Stimulated activated CD4-positive, alpha-beta T cell treated with anti-CD3 and anti-CD28 coated beads, Interleukin-2, amount 100 ng/mL, for 48 hours (primary cell): ENCODE results near the gene AKTIP.
A peak's percentile ranks its signal among the peaks of the same experiment; 100 is the strongest.
"Not testable (repeated sequence)": the region's sequence is repeated elsewhere in the genome, so short reads cannot be mapped to it uniquely, and the experiment has no call there.

Experiments
- DNase-seq, 2 donors: peaks; one replicate each; pipeline ENCODE4 v3.0.0-alpha.2; 2020

The AKTIP gene

DNA sequence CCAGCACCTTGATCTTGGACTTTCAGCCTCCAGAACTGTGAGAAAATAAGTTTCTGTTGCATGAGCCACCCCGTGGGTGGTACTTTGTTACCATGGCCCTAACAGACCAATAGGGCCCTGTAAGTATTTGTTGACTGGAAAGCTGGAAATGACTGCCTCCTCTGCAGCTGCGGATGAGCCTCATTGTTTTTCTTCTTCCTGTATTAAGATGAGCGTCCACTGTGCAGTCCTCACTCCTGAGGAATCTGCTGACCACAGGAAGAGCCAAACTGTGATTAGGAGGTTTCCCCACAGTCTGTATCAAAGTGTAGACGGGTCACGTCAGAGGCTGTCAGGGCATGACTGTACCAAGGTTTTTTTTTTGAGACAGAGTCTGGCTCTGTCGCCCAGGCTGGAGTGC is 12.2 kb upstream of the AKTIP start:
- DNase-seq, result no peak

DNA sequence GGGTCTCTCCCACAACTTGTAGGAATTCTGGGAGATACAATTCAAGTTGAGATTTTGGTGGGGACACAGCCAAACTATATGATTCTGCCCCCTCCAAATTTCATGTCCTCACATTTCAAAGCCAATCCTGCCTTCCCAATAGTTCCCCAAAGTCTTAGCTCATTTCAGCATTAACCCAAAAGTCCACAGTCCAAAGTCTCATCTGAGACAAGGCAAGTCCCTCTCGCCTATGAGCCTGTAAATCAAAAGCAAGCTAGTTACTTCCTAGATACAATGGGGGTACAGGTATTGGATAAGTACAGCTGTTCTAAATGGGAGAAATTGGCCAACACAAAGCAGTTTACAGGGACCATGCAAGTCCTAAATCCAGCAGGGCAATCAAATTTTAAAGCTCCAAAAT is 9.8 kb upstream of the AKTIP start:
- not testable (repeated sequence) for DNase-seq

DNA sequence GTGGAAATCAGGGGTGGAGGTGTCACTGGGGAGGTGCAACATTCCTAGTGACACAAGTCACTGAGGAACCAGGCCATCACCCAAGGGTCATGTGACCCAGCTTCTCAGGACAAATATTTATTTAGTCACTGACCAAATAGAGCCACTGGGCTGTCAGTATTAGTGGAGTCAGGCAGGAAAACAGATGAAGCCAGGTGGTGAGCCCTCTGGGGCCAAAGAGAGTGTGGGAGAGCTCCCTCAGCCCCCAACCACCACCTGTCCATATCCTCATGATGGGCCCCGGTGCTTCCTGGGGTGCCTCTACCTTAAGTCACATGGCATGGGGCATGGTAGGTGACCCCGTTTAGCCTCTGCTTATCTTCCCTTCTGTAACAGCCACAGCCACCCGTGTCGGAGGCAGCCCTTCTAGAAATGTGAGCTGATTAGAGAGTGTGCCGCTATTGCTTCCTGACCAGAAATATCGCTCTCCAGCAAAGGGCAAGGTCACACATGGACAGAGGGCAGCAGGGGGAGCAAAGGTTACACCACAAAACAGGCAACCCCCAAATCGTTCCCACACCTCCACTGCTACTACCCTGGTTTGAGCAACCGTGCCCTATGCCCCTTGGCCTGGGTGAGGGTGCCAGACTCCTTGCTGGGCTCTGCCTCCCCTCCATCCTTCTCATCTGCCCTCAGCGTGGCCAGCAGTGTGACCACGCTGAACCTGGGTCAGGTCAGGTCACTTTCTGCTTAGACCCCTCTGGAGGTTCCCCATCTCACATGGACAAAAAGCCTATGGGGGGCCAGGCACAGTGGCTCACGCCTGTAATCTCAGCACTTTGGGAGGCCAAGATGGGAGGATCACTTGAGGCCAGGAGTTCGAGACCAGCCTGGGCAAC is 8.6 kb upstream of the AKTIP start:
- DNase-seq, result no peak

DNA sequence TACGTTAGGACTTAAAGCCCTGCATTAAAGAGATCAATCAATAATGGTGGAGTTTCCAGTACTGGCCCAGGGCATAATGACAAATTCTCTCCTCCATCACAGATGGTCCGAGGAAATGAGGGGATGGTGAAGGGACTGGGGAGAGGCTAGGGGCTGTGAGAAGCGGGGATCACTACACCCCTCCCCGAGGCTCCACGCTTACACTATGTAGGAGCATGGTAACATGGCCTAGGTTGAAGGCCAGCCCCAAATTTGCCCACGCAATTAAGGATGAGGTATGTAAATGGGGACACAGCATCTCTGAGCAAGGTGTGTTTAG is 8.0 kb upstream of the AKTIP start:
- DNase-seq, result no peak

DNA sequence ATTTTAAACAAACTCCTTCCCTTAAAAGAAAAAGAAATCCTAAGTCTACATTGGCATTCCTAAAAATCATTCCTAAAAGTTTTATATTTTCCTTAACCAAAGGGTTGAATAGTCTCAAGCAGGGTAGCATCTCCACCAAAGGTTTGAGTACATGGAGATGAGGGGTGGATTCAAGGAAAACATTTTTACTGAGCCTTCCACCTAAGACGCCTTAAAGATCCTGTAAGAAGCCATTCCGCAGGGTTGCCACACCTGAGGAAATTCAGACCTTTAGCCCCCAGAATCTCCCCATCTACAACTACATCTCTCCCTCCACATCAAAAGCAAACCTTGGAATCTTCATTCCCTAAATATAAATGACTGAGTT is 7.7 kb upstream of the AKTIP start:
- no peak for DNase-seq

DNA sequence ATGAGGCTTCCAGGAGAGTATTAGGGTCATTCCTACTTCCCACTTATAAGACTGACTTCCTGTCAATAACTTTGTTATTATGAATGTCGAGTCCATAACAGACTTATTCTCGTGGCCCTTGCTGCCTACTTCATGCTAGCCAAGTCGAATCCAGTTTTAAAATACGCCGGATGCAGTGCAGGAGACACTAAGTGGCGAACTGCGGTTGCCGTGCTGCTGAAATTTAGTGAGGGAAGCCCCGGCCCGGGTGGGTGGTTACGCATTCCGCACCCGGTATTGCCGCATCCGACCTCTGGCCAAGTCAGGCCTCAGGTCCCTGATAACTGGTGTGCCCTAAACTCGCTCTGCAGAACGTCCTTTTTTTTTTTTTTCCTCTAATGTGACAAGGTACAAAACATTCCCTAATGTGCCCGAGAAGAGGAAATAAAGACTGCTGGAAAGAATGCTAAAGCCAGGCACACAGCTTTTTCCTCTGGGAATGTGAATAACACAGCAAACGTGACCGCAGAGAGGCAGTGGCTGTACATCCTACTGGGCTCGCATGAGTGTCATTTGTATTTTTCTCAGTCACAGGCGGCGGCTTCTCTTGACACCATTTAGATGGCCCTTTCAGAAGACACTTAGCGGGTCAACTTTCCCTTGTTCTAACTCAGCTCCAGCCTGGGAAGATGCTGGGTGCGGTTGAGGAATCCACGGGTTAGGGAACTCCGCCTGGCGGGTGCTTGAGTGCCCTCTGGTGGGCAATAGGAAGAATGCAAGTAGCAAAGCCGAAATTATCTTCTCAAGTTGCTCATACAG is 7.1 kb upstream of the AKTIP start:
- DNase-seq, result peak; percentile 30 to 45

DNA sequence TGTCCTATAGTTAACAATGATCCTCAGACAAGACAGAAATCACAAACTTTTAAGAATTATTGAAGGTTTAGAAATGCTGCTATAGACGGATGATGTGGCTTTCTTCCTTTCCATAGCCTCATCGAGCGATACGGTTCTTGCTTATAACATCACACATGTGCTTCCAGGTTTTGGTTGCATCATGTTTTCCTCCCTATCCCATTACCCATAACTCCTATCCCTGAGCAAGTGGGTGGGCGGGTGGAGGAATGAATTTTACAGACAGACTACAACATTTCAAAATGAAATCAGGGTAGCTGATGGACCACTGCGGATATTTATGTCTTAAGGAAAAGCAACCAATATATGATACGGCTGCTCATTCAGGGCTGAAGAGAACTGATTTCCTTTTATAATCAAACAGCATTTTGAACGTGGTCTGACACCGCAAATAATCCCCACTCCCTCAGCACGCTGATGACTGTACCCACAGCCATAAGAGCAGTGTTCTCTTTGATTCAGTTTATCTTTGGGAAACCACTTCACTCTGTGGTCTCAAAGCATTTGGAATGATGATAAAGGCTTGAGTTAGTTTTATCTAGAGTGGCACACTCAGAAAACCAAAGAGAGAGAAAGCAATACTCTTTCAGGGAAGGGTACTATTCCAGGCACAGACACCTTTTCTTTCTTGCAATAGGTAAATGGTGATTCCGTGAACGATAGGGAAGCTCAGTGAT is 4.6 kb upstream of the AKTIP start:
- DNase-seq, result no peak

DNA sequence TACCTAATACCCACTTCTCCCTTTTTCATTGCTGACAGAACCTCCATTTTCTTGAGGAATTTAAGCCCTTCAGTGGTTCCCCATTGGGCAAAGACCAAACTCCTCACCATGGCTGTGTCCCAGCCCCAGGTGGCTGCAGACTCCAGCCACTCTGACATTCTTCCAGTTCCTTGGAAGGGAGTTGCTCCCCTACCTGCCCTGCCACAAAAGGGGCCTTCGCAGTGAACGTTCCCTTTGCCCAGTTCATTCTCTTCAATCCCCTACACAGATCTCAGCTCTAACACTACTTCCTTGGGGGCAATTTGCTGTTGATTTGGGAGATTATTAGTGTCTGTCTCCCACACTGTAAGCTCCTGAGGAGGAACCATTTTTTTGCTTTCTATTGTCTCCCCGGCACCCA is 3.2 kb upstream of the AKTIP start:
- DNase-seq, result no peak

DNA sequence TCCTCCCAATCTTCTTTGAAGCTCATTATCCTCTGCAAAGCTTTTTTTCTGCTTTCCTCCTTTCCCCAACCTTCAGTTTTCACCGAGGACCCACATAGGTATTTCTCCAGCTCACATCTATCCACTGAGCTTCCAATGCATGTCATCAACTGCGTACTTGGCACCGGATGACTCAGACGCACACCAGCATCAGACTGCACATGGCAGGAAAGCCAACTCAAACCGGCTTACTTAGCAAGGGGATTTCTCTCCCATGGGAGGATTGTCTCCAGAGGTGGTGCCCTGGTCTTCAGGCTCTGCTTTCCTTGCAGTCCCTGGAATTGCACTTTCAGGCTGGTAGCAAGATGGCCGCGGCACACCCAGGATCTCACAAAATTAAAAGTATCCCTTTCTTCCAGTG is 1.7 kb upstream of the AKTIP start:
- no peak for DNase-seq

DNA sequence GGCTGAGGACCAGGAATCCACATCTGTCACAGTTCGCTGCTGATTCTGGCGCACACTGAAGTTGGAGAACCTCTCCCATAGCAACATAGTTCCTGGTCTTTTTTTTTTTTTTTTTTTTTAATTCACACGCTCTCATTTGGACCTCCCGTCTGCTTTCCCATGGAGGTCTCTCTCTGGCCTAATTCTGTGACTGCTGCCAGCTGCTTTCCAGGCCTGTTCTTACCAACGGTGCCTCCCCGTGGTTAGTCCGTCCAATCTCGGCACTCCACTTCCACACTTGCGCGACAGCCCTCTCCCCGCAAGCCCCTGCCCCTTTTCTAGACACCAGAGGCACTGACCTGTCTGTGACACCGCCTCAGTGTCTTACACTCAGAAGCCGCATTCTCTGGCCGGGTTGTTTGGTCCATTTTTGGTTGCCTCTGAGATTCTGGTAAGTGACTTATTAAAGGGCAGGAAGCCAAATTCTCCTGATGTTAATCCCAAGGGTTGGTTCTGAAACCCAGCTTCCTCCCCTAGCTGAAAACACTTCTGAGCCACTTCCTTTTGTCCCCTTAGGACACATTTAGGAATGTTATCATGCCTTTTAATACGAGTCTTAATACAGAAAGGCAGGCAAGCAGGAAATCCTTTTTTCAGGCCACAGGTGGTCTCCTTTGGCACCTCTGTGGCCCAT is 1.1 kb upstream of the AKTIP start:
- peak in 1 of 2 donors; percentile 7 for DNase-seq

DNA sequence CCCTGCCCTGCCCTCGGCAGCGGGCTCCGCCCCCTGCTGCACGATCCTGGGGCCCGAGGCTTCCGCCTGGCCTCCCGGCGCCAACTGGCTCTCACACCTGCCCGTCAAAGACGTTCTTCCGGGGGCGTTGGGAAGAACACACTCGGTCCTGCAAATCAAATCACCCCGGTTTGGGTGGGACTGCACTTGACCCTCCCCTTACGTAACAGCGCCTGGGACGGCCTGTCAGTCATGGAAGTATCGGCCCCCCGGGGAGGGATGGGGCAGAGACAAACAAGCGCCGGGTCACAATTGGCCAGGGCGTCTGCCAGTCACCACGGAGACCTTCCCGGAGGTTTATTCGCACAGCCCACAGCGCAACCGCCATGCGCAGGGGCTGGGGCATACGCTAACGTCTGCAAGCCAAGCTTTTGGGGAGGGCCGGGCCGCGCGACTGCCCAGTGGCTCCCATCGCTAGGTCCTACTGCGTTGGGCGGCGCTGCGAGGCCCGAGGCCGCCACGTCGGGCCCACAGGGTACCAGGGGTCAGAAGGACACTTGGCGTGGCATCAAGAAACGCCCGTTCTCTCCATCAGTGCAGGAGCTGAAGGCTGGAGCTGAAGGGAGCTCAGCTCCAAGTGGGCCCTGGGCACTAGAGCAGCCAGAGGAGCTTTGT is 388 bp upstream of the AKTIP start:
- peak; percentile 98 to 99 for DNase-seq

DNA sequence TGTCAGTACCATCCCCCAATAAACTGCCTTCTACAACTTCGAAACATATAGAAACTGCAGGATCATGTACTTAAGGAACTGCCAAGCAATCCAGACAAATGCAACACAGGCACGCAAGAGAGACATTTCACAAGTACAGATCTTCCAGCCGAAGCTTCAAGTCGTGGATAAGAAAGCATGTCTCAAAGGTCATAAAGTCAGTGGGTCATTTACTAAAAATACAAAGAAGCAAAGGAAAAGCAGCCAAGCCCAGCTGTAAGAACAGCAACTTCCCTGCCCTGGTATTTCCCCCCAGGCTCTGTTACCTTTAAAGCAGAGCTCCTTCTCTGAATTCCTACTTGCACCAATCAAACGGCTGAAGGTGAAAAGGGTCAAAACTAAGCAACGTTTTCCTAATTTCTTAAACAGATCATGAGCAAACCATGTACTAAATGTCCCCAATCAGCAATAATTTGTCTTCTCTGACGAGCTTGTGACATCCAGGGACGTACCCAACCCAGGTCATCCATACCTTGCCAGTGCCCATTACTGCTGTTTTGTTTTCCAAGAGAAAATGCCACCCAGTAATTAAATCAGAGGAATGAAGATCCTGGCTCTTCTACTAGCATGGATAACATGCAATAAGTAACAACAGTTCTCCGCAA is 1.7 kb downstream of the AKTIP start:
- no peak for DNase-seq

DNA sequence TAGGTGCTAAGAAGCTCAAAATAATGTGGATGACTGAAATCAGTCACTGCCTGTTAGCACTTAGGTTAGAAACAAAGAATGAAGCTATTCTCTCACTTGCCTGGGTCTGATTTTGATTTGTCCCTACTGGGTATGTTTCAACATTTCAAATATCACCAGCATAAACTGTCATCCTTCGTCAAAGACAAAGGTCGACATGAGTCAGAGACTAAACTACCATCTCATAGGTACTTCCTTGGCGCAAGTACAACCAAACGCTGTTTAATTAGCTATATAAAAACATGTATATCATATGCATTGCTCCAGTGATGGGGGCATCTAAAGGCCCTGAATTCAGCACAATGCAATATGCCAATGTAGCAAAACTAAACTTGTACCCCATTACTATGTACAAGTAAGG is 4.0 kb downstream of the AKTIP start:
- no peak for DNase-seq

DNA sequence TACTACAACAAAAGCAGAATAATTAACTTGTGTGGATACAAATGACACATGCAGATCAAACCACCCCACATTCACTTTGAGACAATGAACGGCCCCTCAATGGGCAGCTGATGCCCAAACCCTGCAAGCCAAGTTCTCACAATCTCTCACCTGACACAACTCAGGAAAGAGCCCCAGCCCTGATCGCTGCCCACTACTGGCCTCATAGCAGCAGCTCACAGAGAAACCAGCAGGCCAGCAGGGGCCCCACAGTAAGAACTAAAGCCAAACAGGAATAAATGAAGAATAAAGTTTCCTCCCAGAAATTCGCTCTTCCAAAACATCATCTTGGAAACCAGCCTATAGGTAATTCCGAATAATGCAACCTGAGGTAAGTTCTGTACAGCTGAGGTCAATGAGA is 7.7 kb downstream of the AKTIP start:
- no peak for DNase-seq

DNA sequence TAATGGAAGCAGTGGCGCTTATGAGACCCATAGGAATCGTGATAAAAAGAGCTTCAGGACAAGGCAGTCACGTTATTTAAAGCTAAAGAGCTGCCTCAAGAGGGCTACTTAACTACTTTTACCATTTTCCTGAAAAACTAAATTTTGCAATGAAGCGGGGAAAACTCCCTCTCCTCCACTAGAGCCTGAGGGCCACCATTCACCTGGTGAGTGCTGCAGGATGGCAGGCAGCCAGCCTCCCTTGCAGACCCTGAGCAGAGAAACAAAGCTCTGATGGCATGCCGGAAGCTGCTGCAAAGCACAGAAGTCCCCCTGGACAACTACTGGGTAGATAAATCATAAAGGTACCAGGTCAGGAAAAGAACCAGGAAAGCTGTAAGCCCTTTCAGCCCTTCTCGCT is 8.4 kb downstream of the AKTIP start:
- no peak for DNase-seq

DNA sequence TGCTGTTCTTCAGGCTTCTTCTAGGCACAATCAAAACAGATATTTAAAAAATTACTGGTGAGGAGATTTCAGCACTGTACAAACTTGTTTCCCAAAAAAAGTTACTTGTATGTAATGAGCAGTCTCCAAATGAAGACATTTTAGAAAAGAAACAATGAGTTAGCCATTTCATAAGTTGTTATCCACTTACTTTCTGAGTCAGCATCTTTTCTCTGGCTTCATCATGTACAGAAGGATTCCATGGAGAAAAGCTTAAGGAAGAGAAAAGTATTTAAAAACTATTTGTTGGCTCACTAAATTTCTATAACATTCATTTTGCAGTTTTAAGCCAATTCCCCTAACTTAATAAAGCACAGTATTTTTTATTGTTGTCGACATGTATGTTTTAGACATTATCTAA is 10.5 kb downstream of the AKTIP start:
- no peak for DNase-seq

DNA sequence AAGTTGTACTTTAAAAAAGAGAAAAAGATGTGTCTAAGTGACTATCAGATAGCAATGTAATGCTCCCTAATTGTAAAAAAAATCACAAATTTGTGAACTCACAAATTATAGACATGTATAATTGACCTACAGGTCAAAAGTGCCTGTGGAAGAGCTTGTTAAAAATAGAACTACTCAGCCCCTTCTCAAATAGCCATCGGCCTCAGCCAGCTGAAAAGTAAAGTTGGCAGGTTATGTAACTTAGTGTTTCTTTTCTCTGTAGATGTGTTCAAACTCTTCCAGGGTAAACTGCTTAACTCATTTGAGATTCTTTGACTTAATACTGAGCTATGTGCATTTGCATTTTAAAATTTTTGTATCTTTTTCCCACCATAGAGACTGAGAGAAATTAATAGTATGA is 13.3 kb downstream of the AKTIP start:
- DNase-seq, result no peak

DNA sequence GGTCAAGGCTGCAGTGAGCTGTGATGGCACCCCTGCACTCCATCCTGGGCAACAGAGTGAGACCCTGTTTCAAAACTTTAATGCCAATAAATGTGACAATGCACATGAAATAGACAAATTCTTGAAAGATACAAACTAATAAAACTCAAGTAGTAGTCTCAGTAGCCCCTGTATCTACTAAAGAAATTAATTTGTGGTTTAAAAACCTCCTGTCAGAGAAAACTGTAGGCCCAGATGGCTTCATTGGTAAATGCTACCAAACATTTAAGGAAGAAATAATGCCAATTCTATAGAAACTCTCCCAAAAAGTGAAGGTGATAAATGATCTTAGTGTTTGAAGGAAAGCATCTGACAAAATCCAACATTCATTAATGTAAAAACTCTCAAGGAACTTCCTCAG is 16.8 kb downstream of the AKTIP start:
- no peak for DNase-seq

DNA sequence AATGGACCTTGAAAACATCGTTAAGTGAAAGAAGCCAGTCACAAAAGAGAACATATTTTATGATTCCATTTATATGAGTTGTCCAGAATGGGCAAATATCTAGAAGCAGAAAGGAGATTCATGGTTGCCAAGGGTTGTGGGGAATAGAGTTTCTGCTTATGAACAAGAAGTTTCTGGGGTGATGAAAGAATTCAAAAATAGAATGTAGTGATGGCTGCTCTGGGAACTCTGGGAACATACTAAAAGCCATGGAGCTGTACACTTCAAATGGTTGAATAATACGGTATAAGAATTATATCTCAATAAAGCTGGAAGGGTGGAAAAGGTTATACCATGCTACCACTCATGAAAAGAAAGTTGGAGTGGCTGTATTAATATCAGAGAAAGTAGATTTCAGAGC is 18.5 kb downstream of the AKTIP start:
- no peak for DNase-seq

DNA sequence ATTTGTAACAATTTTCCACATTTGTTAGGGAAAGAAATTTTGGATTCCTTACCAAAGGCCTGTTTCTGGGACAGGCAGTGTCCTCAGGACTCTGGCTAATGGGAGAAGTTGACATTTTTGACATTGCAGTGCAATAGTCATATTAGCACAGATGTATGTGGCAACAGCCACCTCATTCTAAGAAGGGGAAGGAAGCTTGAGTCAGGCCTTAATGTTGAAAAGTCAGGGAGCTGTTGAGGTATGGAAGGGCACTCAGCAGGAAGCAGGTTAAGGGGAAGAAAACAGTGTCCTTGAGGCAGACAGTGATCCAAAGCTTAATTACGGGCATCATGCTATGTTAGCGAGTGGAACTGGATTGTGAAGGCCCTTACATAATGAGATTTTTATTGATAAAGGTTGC is 20.9 kb downstream of the AKTIP start:
- DNase-seq, result no peak

DNA sequence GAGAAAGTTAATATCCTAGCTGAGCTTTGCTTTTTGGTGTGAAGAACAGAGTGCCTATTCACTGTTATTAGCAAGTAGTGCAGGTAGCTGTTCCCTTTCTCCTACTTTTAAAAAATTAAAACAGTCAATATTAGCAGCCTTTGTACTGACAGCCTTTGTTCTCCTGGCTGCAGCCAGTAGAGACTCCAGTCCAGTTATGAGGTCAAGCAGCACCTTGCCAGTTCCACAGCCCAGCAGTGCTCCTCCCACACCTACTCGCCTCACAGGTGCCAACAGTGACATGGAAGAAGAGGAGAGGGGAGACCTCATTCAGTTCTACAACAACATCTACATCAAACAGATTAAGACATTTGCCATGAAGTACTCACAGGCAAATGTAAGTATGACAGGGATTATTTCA is 22.6 kb downstream of the AKTIP start:
- DNase-seq, result no peak

DNA sequence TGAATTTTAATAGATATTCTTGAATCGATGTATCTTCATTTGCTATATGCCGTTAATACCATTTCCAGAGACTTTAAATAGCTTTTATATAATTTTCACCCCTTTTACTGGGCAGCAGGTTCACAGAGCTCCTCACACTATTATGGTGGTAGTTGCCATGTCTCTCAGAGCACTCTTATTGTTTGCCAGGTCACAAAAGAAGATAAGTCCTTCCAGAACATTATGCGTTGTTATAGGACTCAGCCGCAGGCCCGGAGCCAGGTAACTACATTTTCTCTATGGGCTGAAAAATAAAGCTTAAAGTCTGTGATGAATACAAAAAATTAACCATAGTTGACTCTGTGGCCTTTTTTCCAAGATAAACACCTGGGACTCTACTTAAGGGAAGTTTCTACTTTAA is 24.0 kb downstream of the AKTIP start:
- no peak for DNase-seq
